H9 (cell line): ENCODE results near the gene TMEM269. TPM values are rescaled to one million over a fixed set of nuclear protein-coding genes. Genes with fewer than 3 reads are reported as not detected.

ENCODE experiments used
- DNase-seq: peaks from one replicate; pipeline ENCODE4 v3.0.0-alpha.2; 2017
- H2AFZ ChIP-seq: one replicate; pipeline ENCODE4 v1.6.1; 2013; ENCODE audit warnings: mild to moderate bottlenecking, low read length, control low read depth, moderate library complexity
- H2AK5ac ChIP-seq: 2 replicates; pipeline ENCODE4 v1.6.1; 2013; ENCODE audit warnings: low read length, control low read depth, mixed read lengths; ENCODE audit not compliant: insufficient read length
- H2BK120ac ChIP-seq: one replicate; pipeline ENCODE4 v1.6.1; 2013; ENCODE audit warnings: low read depth, mild to moderate bottlenecking, low read length, control low read depth, inconsistent platforms; ENCODE audit not compliant: poor library complexity, severe bottlenecking
- H2BK12ac ChIP-seq: 2 replicates; pipeline ENCODE4 v1.6.1; 2013; ENCODE audit warnings: low read length, control low read depth, mixed read lengths, low read depth; ENCODE audit not compliant: insufficient read length
- H2BK15ac ChIP-seq: 2 replicates; pipeline ENCODE4 v1.6.1; 2013; ENCODE audit warnings: low read depth, low read length, control low read depth
- H2BK20ac ChIP-seq: one replicate; pipeline ENCODE4 v1.6.1; 2013; ENCODE audit warnings: low read depth, mild to moderate bottlenecking, low read length, control low read depth, inconsistent platforms; ENCODE audit not compliant: poor library complexity, severe bottlenecking
- H2BK5ac ChIP-seq: 2 replicates; pipeline ENCODE4 v1.6.1; 2013; ENCODE audit warnings: low read length, control low read depth, mixed read lengths; ENCODE audit not compliant: insufficient read length
- H3K14ac ChIP-seq: 2 replicates; pipeline ENCODE4 v1.6.1; 2013; ENCODE audit warnings: low read length, control low read depth; ENCODE audit not compliant: insufficient read depth
- H3K18ac ChIP-seq: 2 replicates; pipeline ENCODE4 v1.6.1; 2013; ENCODE audit warnings: low read depth, mild to moderate bottlenecking, mixed read lengths, low read length, control low read depth; ENCODE audit not compliant: insufficient read length
- H3K23ac ChIP-seq: 2 replicates; pipeline ENCODE4 v1.6.1; 2013; ENCODE audit warnings: low read length, control low read depth, mixed read lengths, low read depth; ENCODE audit not compliant: insufficient read length
- H3K23me2 ChIP-seq: 2 replicates; pipeline ENCODE4 v1.6.1; 2013; ENCODE audit warnings: low read depth, mild to moderate bottlenecking, mixed read lengths, low read length, control low read depth; ENCODE audit not compliant: insufficient read length, poor library complexity, severe bottlenecking
- H3K27ac ChIP-seq: 2 replicates; pipeline ENCODE4 v1.5.1; 2013; ENCODE audit warnings: low read length, control low read depth, mixed read lengths, low read depth; ENCODE audit not compliant: insufficient read length
- H3K27me3 ChIP-seq: 2 replicates; pipeline ENCODE4 v1.6.1; 2013; ENCODE audit warnings: low read length, control low read depth, inconsistent platforms; ENCODE audit not compliant: insufficient read depth
- H3K4ac ChIP-seq: 2 replicates; pipeline ENCODE4 v1.6.1; 2013; ENCODE audit warnings: low read depth, mild to moderate bottlenecking, control low read depth, inconsistent platforms, low read length, moderate library complexity
- H3K4me1 ChIP-seq: 2 replicates; pipeline ENCODE4 v1.6.1; 2013; ENCODE audit warnings: low read length, control low read depth, inconsistent platforms; ENCODE audit not compliant: insufficient read depth
- H3K4me2 ChIP-seq: 2 replicates; pipeline ENCODE4 v1.6.1; 2013; ENCODE audit warnings: low read length, control low read depth, mixed read lengths; ENCODE audit not compliant: insufficient read length, insufficient read depth
- H3K56ac ChIP-seq: 2 replicates; pipeline ENCODE4 v1.6.1; 2013; ENCODE audit warnings: low read depth, mild to moderate bottlenecking, mixed read lengths, low read length, control low read depth; ENCODE audit not compliant: insufficient read length
- H3K79me1 ChIP-seq: 2 replicates; pipeline ENCODE4 v1.6.1; 2013; ENCODE audit warnings: low read depth, mild to moderate bottlenecking, moderate library complexity, low read length, control low read depth, inconsistent platforms; ENCODE audit not compliant: insufficient read depth, poor library complexity, severe bottlenecking
- H3K79me2 ChIP-seq: 2 replicates; pipeline ENCODE4 v1.6.1; 2013; ENCODE audit warnings: low read length, control low read depth, inconsistent platforms; ENCODE audit not compliant: insufficient read depth
- H3K9ac ChIP-seq: 2 replicates; pipeline ENCODE4 v1.6.1; 2013; ENCODE audit warnings: low read length, control low read depth, mixed read lengths; ENCODE audit not compliant: insufficient read length; ENCODE audit errors: extremely low read depth
- H3K9me3 ChIP-seq: one replicate; pipeline ENCODE4 v1.6.1; 2013; ENCODE audit warnings: low read depth, low read length, inconsistent platforms; ENCODE audit not compliant: control insufficient read depth
- H3T11ph ChIP-seq: one replicate; pipeline ENCODE4 v1.6.1; 2013; ENCODE audit warnings: mild to moderate bottlenecking, low read length, control low read depth, inconsistent platforms
- H4K20me1 ChIP-seq: one replicate; pipeline ENCODE4 v1.6.1; 2013; ENCODE audit not compliant: control insufficient read depth, insufficient read length, insufficient read depth
- H4K5ac ChIP-seq: 2 replicates; pipeline ENCODE4 v1.6.1; 2013; ENCODE audit warnings: low read depth, mild to moderate bottlenecking, mixed read lengths, low read length, control low read depth; ENCODE audit not compliant: insufficient read length
- H4K8ac ChIP-seq: replicated peaks from 2 replicates; pipeline ENCODE4 v1.6.1; 2013; ENCODE audit warnings: low read length, control low read depth, mixed read lengths, low read depth; ENCODE audit not compliant: insufficient read length
- H4K91ac ChIP-seq: 2 replicates; pipeline ENCODE4 v1.6.1; 2013; ENCODE audit warnings: low read depth, mild to moderate bottlenecking, moderate library complexity, mixed read lengths, low read length, control low read depth; ENCODE audit not compliant: insufficient read length
- H3K27ac Mint-ChIP-seq, 3 experiments: 2 replicates in 2 of 3; 3 replicates in 1 of 3; pipeline ENCODE4 v1.8.0; 2020 to 2021; ENCODE audit warnings: mixed read lengths in 3 of 3, mild to moderate bottlenecking in 1 of 3, moderate library complexity in 1 of 3
- H3K27me3 Mint-ChIP-seq: 2 replicates; pipeline ENCODE4 v1.8.0; 2021; ENCODE audit warnings: low read depth, mild to moderate bottlenecking, moderate library complexity, mixed read lengths
- H3K36me3 Mint-ChIP-seq, 3 experiments: 2 replicates in 2 of 3; 3 replicates in 1 of 3; pipeline ENCODE4 v1.8.0; 2020 to 2021; ENCODE audit warnings: low read depth in 3 of 3, mixed read lengths in 3 of 3; ENCODE audit not compliant: insufficient read depth in 1 of 3
- H3K4me1 Mint-ChIP-seq, 2 experiments: 2 replicates each; pipeline ENCODE4 v1.8.0; 2020; ENCODE audit warnings: mixed read lengths in 2 of 2
- H3K4me3 Mint-ChIP-seq, 2 experiments: 2 replicates in 1 of 2; 3 replicates in 1 of 2; pipeline ENCODE4 v1.8.0; 2020 to 2021; ENCODE audit warnings: mild to moderate bottlenecking in 2 of 2, mixed read lengths in 2 of 2, moderate library complexity in 1 of 2
- H3K9me3 Mint-ChIP-seq, 2 experiments: 2 replicates in 1 of 2; 3 replicates in 1 of 2; pipeline ENCODE4 v1.8.0; 2020; ENCODE audit warnings: mild to moderate bottlenecking in 2 of 2, mixed read lengths in 2 of 2, moderate library complexity in 1 of 2
- WGBS: extraction: QIAGEN DNeasy Blood & Tissue Kit; methylation state at CpG from one replicate; pipeline ENCODE4 v1.1.7; 2013; ENCODE audit warnings: missing lambda C conversion rate, low lambda C conversion rate, mixed read lengths; ENCODE audit not compliant: insufficient read length; ENCODE audit errors: extremely low coverage; 5-methylcytosine and 5-hydroxymethylcytosine counted together
- total RNA-seq: library from RNA; stranded (reverse); gene quantifications from 2 replicates; pipeline ENCODE4 v1.2.1, GENCODE V29; 2021
- TF ChIP-seq, protein P1 (sequence below): fragments of 200-600 bp; sonication (generic); conservative IDR thresholded peaks from 3 replicates; pipeline ENCODE4 v1.8.0; 2021; ENCODE audit warnings: antibody characterized with exemption, mild to moderate bottlenecking

The TMEM269 gene
- total RNA-seq, 1 experiment from 2014 or later = 0.17 TPM

DNA sequence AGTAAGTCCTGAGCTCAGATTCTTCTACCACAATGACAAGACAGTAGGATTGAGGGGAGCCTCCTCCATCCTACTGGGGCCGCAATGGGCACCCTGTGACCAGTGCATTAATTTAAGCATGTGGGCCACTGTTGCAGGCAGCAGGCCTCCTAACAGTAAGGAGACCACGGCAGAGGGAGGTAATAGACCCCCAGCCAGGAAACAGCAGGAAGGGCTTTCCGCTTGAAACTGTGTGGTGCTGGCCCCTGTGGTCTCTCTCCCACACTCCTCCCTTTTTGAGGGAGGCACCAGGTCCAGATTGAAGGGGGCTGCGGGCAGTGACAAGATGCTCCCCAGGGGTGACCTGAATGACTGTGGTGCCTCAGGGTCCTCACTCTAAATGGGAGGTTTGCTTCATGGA is 43.1 kb upstream of the TMEM269 start:
- Histone ChIP-seq H4K20me1 (no peaks in the 10 kb centered on the region), H3K27ac (no peak overlapping the region), H3K9ac (no peak overlapping the region), H2AFZ (no peak overlapping the region), H3K14ac (no peak overlapping the region; the same call in 1 of the 2 replicates), H3K23ac (no peak overlapping the region), H2BK5ac (no peak overlapping the region), H4K91ac (no peak overlapping the region), H3K4ac (no peak overlapping the region), H3K4me2 (no peak overlapping the region), H2AK5ac (no peak overlapping the region), H3K4me1 (no peaks in the 10 kb centered on the region; the same call in 1 of the 2 replicates), H2BK12ac (no peak overlapping the region), H3T11ph (no peak overlapping the region), H4K5ac (peak overlapping the region; percentile 53), H2BK15ac (no peak overlapping the region; the same call in 1 of the 2 replicates), H3K79me1 (no peaks in the 10 kb centered on the region), H3K27me3 (no peaks in the 10 kb centered on the region), H4K8ac (no peak overlapping the region), H2BK120ac (no peak overlapping the region), H3K9me3 (no peaks in the 10 kb centered on the region), H3K18ac (peak overlapping the region; percentile 56), H3K23me2 (no peaks in the 10 kb centered on the region), H2BK20ac (no peak overlapping the region), H3K56ac (no peak overlapping the region), H3K79me2 (no peaks in the 10 kb centered on the region)
- no CpG with 5 or more reads among the region's 4 CpGs for WGBS
- TF ChIP-seq, protein P1, sequence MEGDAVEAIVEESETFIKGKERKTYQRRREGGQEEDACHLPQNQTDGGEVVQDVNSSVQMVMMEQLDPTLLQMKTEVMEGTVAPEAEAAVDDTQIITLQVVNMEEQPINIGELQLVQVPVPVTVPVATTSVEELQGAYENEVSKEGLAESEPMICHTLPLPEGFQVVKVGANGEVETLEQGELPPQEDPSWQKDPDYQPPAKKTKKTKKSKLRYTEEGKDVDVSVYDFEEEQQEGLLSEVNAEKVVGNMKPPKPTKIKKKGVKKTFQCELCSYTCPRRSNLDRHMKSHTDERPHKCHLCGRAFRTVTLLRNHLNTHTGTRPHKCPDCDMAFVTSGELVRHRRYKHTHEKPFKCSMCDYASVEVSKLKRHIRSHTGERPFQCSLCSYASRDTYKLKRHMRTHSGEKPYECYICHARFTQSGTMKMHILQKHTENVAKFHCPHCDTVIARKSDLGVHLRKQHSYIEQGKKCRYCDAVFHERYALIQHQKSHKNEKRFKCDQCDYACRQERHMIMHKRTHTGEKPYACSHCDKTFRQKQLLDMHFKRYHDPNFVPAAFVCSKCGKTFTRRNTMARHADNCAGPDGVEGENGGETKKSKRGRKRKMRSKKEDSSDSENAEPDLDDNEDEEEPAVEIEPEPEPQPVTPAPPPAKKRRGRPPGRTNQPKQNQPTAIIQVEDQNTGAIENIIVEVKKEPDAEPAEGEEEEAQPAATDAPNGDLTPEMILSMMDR = no peak
- Mint-ChIP-seq H3K27ac (no peak overlapping the region), H3K36me3 (peaks cover under 1 to 13% (median 11%) of the 10 kb centered on the region in 3 experiments; a peak in 5 of 7 replicates), H3K4me3 (no peak overlapping the region), H3K27me3 (no peaks in the 10 kb centered on the region; the same call in none of the 2 replicates), H3K4me1 (peaks cover 43 to 51% of the 10 kb centered on the region in 2 experiments), H3K9me3 (no peaks in the 10 kb centered on the region)
- DNase-seq = no peak
